Keratinocyte (primary cell): ENCODE results near the gene MYO1D. TPM values are rescaled to one million over a fixed set of nuclear protein-coding genes. Genes with fewer than 3 reads are reported as not detected.

ENCODE experiments used
- DNase-seq: peaks from one replicate; pipeline ENCODE4 v3.0.0-alpha.2; 2011; ENCODE audit warnings: low read depth, missing footprints, low spot score
- FAIRE-seq: peaks from 2 replicates; lab custom pipeline; 2011; peaks lifted over from hg19 to GRCh38; lab: Jason Lieb, UNC
- H2AFZ ChIP-seq: 2 replicates; pipeline ENCODE4 v1.6.0; 2012; ENCODE audit warnings: low read length, control low read depth, inconsistent platforms; ENCODE audit not compliant: control insufficient read depth
- H3K27ac ChIP-seq: 2 replicates; pipeline ENCODE4 v1.5.1; 2011; ENCODE audit warnings: low read length; ENCODE audit not compliant: control insufficient read depth, insufficient read depth
- H3K27me3 ChIP-seq: 3 replicates; pipeline ENCODE4 v1.6.0; 2011; ENCODE audit warnings: low read length; ENCODE audit not compliant: control insufficient read depth, insufficient read depth; ENCODE audit errors: extremely low read depth
- H3K36me3 ChIP-seq, 2 experiments: 2 replicates in 1 of 2; 3 replicates in 1 of 2; pipeline ENCODE4 v1.5.1; 2011; ENCODE audit warnings: low read length in 2 of 2, mild to moderate bottlenecking in 1 of 2; ENCODE audit not compliant: control insufficient read depth in 2 of 2, insufficient read depth in 2 of 2; ENCODE audit errors: extremely low read depth in 1 of 2
- H3K4me1 ChIP-seq: 3 replicates; pipeline ENCODE4 v1.5.1; 2011; ENCODE audit warnings: low read length; ENCODE audit not compliant: control insufficient read depth, insufficient read depth; ENCODE audit errors: extremely low read depth
- H3K4me2 ChIP-seq: 3 replicates; pipeline ENCODE4 v1.6.0; 2011; ENCODE audit warnings: low read depth, low read length; ENCODE audit not compliant: control insufficient read depth, insufficient read depth; ENCODE audit errors: extremely low read depth
- H3K4me3 ChIP-seq, 3 experiments: fragments of 200-600 bp in 1 of 3; sonication (generic) in 1 of 3; 2 replicates in 2 of 3; 3 replicates in 1 of 3; pipeline ENCODE4 v1.5.1; 2011 to 2016; ENCODE audit warnings: low read length in 3 of 3, mild to moderate bottlenecking in 3 of 3, control low read depth in 2 of 3, inconsistent platforms in 1 of 3, low read depth in 1 of 3, mixed read lengths in 1 of 3, mixed run types in 1 of 3, moderate library complexity in 1 of 3; ENCODE audit not compliant: control insufficient read depth in 2 of 3, insufficient read depth in 2 of 3; ENCODE audit errors: extremely low read depth in 1 of 3
- H3K79me2 ChIP-seq: 2 replicates; pipeline ENCODE4 v1.6.0; 2012; ENCODE audit warnings: low read length; ENCODE audit not compliant: control insufficient read depth, insufficient read depth
- H3K9ac ChIP-seq: 3 replicates; pipeline ENCODE4 v1.6.0; 2011; ENCODE audit warnings: low read length; ENCODE audit not compliant: control insufficient read depth, insufficient read depth; ENCODE audit errors: extremely low read depth
- H3K9me1 ChIP-seq: 3 replicates; pipeline ENCODE4 v1.6.0; 2011; ENCODE audit warnings: low read length; ENCODE audit not compliant: control insufficient read depth, insufficient read depth; ENCODE audit errors: extremely low read depth
- H3K9me3 ChIP-seq: 2 replicates; pipeline ENCODE4 v1.5.1; 2012; ENCODE audit warnings: low read depth, low read length; ENCODE audit not compliant: control insufficient read depth
- H4K20me1 ChIP-seq: 3 replicates; pipeline ENCODE4 v1.6.0; 2011; ENCODE audit warnings: low read length; ENCODE audit not compliant: control insufficient read depth, insufficient read depth; ENCODE audit errors: extremely low read depth
- EZH2 ChIP-seq: IDR thresholded peaks from one replicate; pipeline ENCODE4 v1.6.1; 2012; ENCODE audit warnings: inconsistent platforms, mild to moderate bottlenecking, low read length, moderate library complexity
- dilution Hi-C: fragments of 300-500 bp; cut with MboI; formaldehyde crosslinking; loops from one replicate; pipeline ENCODE4 v1.7.0; 2020; ENCODE audit warnings: low sequenced_read_pairs; ENCODE audit not compliant: extremely low pct_ligation_motif_present
- polyA plus RNA-seq, 5 experiments: library from polyadenylated mRNA; depleted of rRNA in 3 of 5; stranded (reverse) in 3 of 5; stranded (forward) in 1 of 5; unstranded in 1 of 5; fragments of >200 nt; gene quantifications; 1 replicate in 1 of 5; 2 replicates in 3 of 5; 3 replicates in 1 of 5; pipeline versions ENCODE4 v1.2.1 to v1.2.3, GENCODE V29; 2011 to 2012; ENCODE audit warnings: missing spikeins in 2 of 5, low read depth in 1 of 5, low replicate concordance in 1 of 5
- TF ChIP-seq, protein P1 (sequence below), 3 experiments: IDR thresholded peaks in 1 of 3; conservative IDR thresholded peaks in 1 of 3; optimal IDR thresholded peaks in 1 of 3; 2 replicates in 2 of 3; 3 replicates in 1 of 3; pipeline versions ENCODE3 to v1.5.1; 2011; ENCODE audit warnings: low read length in 3 of 3, mild to moderate bottlenecking in 3 of 3, moderate library complexity in 2 of 3, control low read depth in 1 of 3, inconsistent platforms in 1 of 3; ENCODE audit not compliant: insufficient read depth in 2 of 3; ENCODE audit errors: extremely low read depth in 1 of 3

Gene MYO1D
- polyA plus RNA-seq, 1 donor (not counting 4 experiments of a cell fraction or from before 2014, with no cell fraction given), result 33.7 TPM

DNA sequence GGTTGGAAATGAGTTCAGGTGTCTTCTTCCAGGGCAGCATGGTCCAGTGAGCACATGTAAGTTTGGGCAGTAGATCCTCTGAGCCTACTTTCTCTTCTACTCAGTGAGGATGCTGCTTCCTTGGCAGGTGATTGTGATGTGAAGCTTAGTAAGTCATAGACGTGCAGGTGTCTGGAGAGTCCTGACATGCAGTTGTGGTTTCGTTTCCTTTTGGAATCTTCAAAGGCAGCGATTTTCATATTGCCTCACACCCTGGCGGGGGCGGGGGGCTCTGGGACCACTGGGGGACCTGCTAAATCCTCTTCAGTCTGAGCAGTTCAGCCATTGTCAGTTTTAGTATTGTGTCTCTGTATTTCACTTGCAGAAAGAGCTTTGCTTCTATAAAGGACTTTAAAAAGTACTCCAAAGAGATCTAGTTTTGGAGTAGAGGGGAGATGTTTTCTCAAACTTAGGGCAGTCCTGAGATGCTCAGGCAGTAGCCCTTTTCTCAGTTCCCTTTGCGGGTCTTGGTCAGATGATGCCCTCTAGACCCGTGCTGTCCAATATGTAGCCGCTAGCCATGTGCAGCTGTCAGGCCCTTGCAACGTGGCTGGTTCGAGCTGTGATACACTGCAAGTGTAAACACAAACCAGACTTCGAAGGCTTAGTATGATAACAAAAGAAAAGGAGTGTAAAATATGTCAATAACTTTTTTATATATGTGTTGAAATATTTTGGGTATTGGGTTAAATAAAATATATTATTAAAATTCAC is 394.2 kb downstream of the MYO1D start:
- Histone ChIP-seq H4K20me1 (no peaks in the 10 kb centered on the region), H3K27ac (no peak overlapping the region), H3K4me2 (no peak overlapping the region), H3K27me3 (no peaks in the 10 kb centered on the region), H3K9me3 (no peaks in the 10 kb centered on the region), H3K36me3 (peaks cover 2 to 33% of the 10 kb centered on the region in 2 experiments), H3K79me2 (peaks cover 3% of the 10 kb centered on the region), H3K9ac (no peak overlapping the region), H3K4me3 (no peak overlapping the region), H3K4me1 (peaks cover 2% of the 10 kb centered on the region), H2AFZ (no peak overlapping the region), H3K9me1 (peaks cover 1% of the 10 kb centered on the region)
- DNase-seq, result no peak
- FAIRE-seq, result no peak
- no peak for TF ChIP-seq EZH2
- TF ChIP-seq, protein P1, sequence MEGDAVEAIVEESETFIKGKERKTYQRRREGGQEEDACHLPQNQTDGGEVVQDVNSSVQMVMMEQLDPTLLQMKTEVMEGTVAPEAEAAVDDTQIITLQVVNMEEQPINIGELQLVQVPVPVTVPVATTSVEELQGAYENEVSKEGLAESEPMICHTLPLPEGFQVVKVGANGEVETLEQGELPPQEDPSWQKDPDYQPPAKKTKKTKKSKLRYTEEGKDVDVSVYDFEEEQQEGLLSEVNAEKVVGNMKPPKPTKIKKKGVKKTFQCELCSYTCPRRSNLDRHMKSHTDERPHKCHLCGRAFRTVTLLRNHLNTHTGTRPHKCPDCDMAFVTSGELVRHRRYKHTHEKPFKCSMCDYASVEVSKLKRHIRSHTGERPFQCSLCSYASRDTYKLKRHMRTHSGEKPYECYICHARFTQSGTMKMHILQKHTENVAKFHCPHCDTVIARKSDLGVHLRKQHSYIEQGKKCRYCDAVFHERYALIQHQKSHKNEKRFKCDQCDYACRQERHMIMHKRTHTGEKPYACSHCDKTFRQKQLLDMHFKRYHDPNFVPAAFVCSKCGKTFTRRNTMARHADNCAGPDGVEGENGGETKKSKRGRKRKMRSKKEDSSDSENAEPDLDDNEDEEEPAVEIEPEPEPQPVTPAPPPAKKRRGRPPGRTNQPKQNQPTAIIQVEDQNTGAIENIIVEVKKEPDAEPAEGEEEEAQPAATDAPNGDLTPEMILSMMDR (optimal IDR thresholded peaks at IDR 0.05 in 1 of 3, IDR thresholded peaks at IDR 0.05 in 1 of 3, conservative IDR thresholded peaks at IDR 0.05 in 1 of 3; ENCODE audit: extremely low read depth in 1 of 3, insufficient read depth in 2 of 3, low read length in 3 of 3), result no peak
- dilution Hi-C loops, result no loop called here

DNA sequence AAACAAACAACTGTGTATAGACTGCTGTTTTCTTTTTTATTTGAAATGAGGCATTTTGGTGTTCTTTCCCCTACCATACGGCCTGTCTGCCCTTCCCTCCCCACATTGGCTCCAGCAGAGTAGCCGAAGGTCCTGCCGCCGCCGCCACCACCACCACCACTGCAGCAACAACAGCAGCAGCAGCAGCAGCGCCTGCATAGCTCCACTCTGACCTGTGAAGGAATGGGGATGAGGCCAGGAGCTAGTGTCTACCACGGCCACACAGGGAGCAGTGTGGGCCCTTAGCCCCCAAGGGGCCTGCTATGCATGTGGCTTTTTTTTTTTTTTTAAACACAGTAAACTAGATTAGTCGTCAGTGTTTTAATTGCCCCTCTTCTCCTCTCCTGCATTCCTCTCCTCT is 395.7 kb downstream of the MYO1D start:
- H3K27me3 ChIP-seq, result no peaks in the 10 kb centered on the region
- H3K4me3 ChIP-seq, result no peak overlapping the region
- TF ChIP-seq EZH2, result no peak
- TF ChIP-seq, protein P1 (optimal IDR thresholded peaks at IDR 0.05 in 1 of 3, IDR thresholded peaks at IDR 0.05 in 1 of 3, conservative IDR thresholded peaks at IDR 0.05 in 1 of 3; ENCODE audit: extremely low read depth in 1 of 3, insufficient read depth in 2 of 3, low read length in 3 of 3), result no peak
- no peak overlapping the region for H3K9ac ChIP-seq
- H3K9me3 ChIP-seq, result no peaks in the 10 kb centered on the region
- no peaks in the 10 kb centered on the region for H3K4me1 ChIP-seq
- H2AFZ ChIP-seq, result no peak overlapping the region
- no peak for DNase-seq
- dilution Hi-C loops, result no loop called here
- H3K27ac ChIP-seq, result no peak overlapping the region
- peaks cover 6 to 43% of the 10 kb centered on the region in 2 experiments for H3K36me3 ChIP-seq
- H3K4me2 ChIP-seq, result no peak overlapping the region
- no peaks in the 10 kb centered on the region for H3K79me2 ChIP-seq
- no peaks in the 10 kb centered on the region for H4K20me1 ChIP-seq
- H3K9me1 ChIP-seq, result no peaks in the 10 kb centered on the region
- no peak for FAIRE-seq
